CD8-positive, alpha-beta memory T cell (primary cell): ENCODE results near the gene TOR1A. TPM values are rescaled to one million over a fixed set of nuclear protein-coding genes. Genes with fewer than 3 reads are reported as not detected.

ENCODE experiments used
- CTCF ChIA-PET: fragments of 350-600 bp; sonication (Branson Sonifier 250); formaldehyde crosslinking; loops from one replicate; lab custom pipeline; 2021; ENCODE audit warnings: antibody characterized with exemption; lab: Charles Lee
- POLR2A ChIA-PET: fragments of 350-600 bp; sonication (Branson Sonifier 250); formaldehyde crosslinking; loops from one replicate; lab custom pipeline; 2021; ENCODE audit warnings: antibody characterized with exemption; lab: Charles Lee
- DNase-seq, 5 donors: peaks; one replicate each; pipeline versions ENCODE4 v3.0.0 to v3.0.0-alpha.2; 2020 to 2022; ENCODE audit warnings: mixed read lengths in 1 of 5
- H3K27ac ChIP-seq: one replicate; pipeline ENCODE4 v1.7.0; 2013; ENCODE audit warnings: low read depth, mild to moderate bottlenecking, low read length, moderate library complexity
- H3K27me3 ChIP-seq: 2 replicates; pipeline ENCODE4 v1.7.0; 2013; ENCODE audit warnings: low read length, mild to moderate bottlenecking; ENCODE audit not compliant: insufficient read depth, poor library complexity, severe bottlenecking
- H3K36me3 ChIP-seq: 2 replicates; pipeline ENCODE4 v1.7.0; 2013; ENCODE audit warnings: mild to moderate bottlenecking, low read length, moderate library complexity; ENCODE audit not compliant: insufficient read depth
- H3K4me1 ChIP-seq: 2 replicates; pipeline ENCODE4 v1.7.0; 2013; ENCODE audit warnings: mild to moderate bottlenecking, low read length, moderate library complexity; ENCODE audit not compliant: insufficient read depth
- H3K4me3 ChIP-seq: 2 replicates; pipeline ENCODE4 v1.7.0; 2013; ENCODE audit warnings: mild to moderate bottlenecking, low read length
- H3K9me3 ChIP-seq: 2 replicates; pipeline ENCODE4 v1.7.0; 2013; ENCODE audit warnings: mild to moderate bottlenecking, low read length
- H3K27ac Mint-ChIP-seq, 8 donors: one replicate each; pipeline ENCODE4 v1.8.0; 2020 to 2021; ENCODE audit warnings: mixed read lengths in 8 of 8, mild to moderate bottlenecking in 6 of 8, inconsistent platforms in 3 of 8, moderate library complexity in 3 of 8
- H3K27me3 Mint-ChIP-seq, 2 donors: one replicate each; pipeline ENCODE4 v1.8.0; 2020 to 2021; ENCODE audit warnings: mixed read lengths in 2 of 2, mild to moderate bottlenecking in 1 of 2, moderate library complexity in 1 of 2
- H3K36me3 Mint-ChIP-seq, 3 donors: one replicate each; pipeline ENCODE4 v1.8.0; 2020 to 2021; ENCODE audit warnings: mixed read lengths in 3 of 3, inconsistent platforms in 1 of 3, mild to moderate bottlenecking in 1 of 3
- H3K4me1 Mint-ChIP-seq, 3 donors: one replicate each; pipeline ENCODE4 v1.8.0; 2020 to 2021; ENCODE audit warnings: mixed read lengths in 3 of 3, inconsistent platforms in 1 of 3, mild to moderate bottlenecking in 1 of 3
- H3K4me3 Mint-ChIP-seq, 7 donors: one replicate each; pipeline ENCODE4 v1.8.0; 2020 to 2021; ENCODE audit warnings: mixed read lengths in 7 of 7, mild to moderate bottlenecking in 6 of 7, moderate library complexity in 4 of 7, inconsistent platforms in 2 of 7
- H3K9me3 Mint-ChIP-seq, 5 donors: one replicate each; pipeline ENCODE4 v1.8.0; 2020 to 2022; ENCODE audit warnings: mixed read lengths in 5 of 5, mild to moderate bottlenecking in 3 of 5, moderate library complexity in 2 of 5, inconsistent platforms in 1 of 5
- polyA plus RNA-seq: library from polyadenylated mRNA; unstranded; fragments of 300-500 nt; fragmentation: Illumina TruSeq; gene quantifications from one replicate; pipeline ENCODE4 v1.2.3, GENCODE V29; 2021
- total RNA-seq, 2 experiments: library from RNA; stranded (reverse); gene quantifications; one replicate each; pipeline ENCODE4 v1.2.3, GENCODE V29; 2021

Gene TOR1A
- total and polyA plus RNA-seq, 3 experiments from 2014 or later: 53.8 to 73.8 (median 53.9) TPM

GRCh38 chr9:129828969-129829368, 5.0 kb upstream of the TOR1A start:
- ChIA-PET CTCF (no interaction called here), POLR2A (interaction anchor here (0.7 kb wide), 1 partner anchor 190 kb away, joined by 3 read pairs; no protein-coding TSS in a partner anchor)
- no peaks in the 10 kb centered on the region for H3K27me3 Mint-ChIP-seq
- Histone ChIP-seq H3K4me3 (no peak overlapping the region), H3K27me3 (no peaks in the 10 kb centered on the region), H3K9me3 (no peaks in the 10 kb centered on the region), H3K27ac (no peak overlapping the region), H3K36me3 (peaks cover 57% of the 10 kb centered on the region), H3K4me1 (peaks cover 9% of the 10 kb centered on the region)
- H3K4me3 Mint-ChIP-seq: peak overlapping the region in 1 of 7 donors; percentile 61
- no peak for DNase-seq
- peaks cover 4 to 68% (median 16%) of the 10 kb centered on the region in 3 donors for H3K36me3 Mint-ChIP-seq
- peak overlapping the region in 4 of 8 donors; percentile 38 to 90 (median 74) for H3K27ac Mint-ChIP-seq
- no peaks in the 10 kb centered on the region for H3K9me3 Mint-ChIP-seq
- H3K4me1 Mint-ChIP-seq: peaks cover 8 to 12% (median 9%) of the 10 kb centered on the region in 3 donors

- POLR2A ChIA-PET: no interaction called here
- peaks cover under 1 to 4% (median 1%) of the 10 kb centered on the region in 3 donors for H3K4me1 Mint-ChIP-seq
- DNase-seq: no peak
- H3K27ac Mint-ChIP-seq: no peak overlapping the region
- CTCF ChIA-PET: no interaction called here
- H3K4me3 Mint-ChIP-seq: peak overlapping the region in 1 of 7 donors; percentile 37
- no peak overlapping the region for H3K27ac ChIP-seq
- H3K27me3 ChIP-seq: no peaks in the 10 kb centered on the region
- H3K4me3 ChIP-seq: no peak overlapping the region
- no peaks in the 10 kb centered on the region for H3K27me3 Mint-ChIP-seq
- H3K9me3 ChIP-seq: no peaks in the 10 kb centered on the region
- H3K36me3 ChIP-seq: peaks cover 49% of the 10 kb centered on the region
- no peaks in the 10 kb centered on the region for H3K9me3 Mint-ChIP-seq
- H3K36me3 Mint-ChIP-seq: peaks cover 4 to 64% (median 13%) of the 10 kb centered on the region in 3 donors
- peaks cover under 1% of the 10 kb centered on the region for H3K4me1 ChIP-seq
Observed at GRCh38 chr9:129828051-129828450, 4.1 kb upstream of the TOR1A start.

- Mint-ChIP-seq H3K4me3 (no peak overlapping the region), H3K9me3 (no peaks in the 10 kb centered on the region), H3K4me1 (peaks cover 11 to 14% (median 14%) of the 10 kb centered on the region in 3 donors), H3K36me3 (peaks cover 7 to 63% (median 15%) of the 10 kb centered on the region in 3 donors), H3K27ac (peak overlapping the region in 2 of 8 donors; percentile 19 to 39), H3K27me3 (no peaks in the 10 kb centered on the region)
- ChIA-PET CTCF (interaction anchor here (0.7 to 1.4 kb wide), 2 partner anchors 8 to 221 kb away, joined by 3 to 4 read pairs; partner anchors contain the start of gene C9orf78), POLR2A (no interaction called here)
- peaks cover 52% of the 10 kb centered on the region for H3K36me3 ChIP-seq
- peaks cover 9% of the 10 kb centered on the region for H3K4me1 ChIP-seq
- no peaks in the 10 kb centered on the region for H3K27me3 ChIP-seq
- no peaks in the 10 kb centered on the region for H3K9me3 ChIP-seq
- no peak overlapping the region for H3K27ac ChIP-seq
- no peak overlapping the region for H3K4me3 ChIP-seq
- no peak for DNase-seq
Observed at GRCh38 chr9:129826759-129827158, 2.8 kb upstream of the TOR1A start.

GRCh38 chr9:129826344-129826743, 2.4 kb upstream of the TOR1A start:
- peaks cover 47% of the 10 kb centered on the region for H3K36me3 ChIP-seq
- H3K27ac ChIP-seq: no peak overlapping the region
- no peak for DNase-seq
- Mint-ChIP-seq H3K27me3 (no peaks in the 10 kb centered on the region), H3K36me3 (peaks cover 7 to 61% (median 15%) of the 10 kb centered on the region in 3 donors), H3K9me3 (no peaks in the 10 kb centered on the region), H3K4me3 (no peak overlapping the region), H3K4me1 (peaks cover 11 to 14% (median 14%) of the 10 kb centered on the region in 3 donors), H3K27ac (peak overlapping the region in 1 of 8 donors; percentile 39)
- ChIA-PET CTCF (interaction anchor here (0.7 to 1.4 kb wide), 2 partner anchors 8 to 221 kb away, joined by 3 to 4 read pairs; partner anchors contain the start of gene C9orf78), POLR2A (no interaction called here)
- H3K4me3 ChIP-seq: no peak overlapping the region
- no peaks in the 10 kb centered on the region for H3K27me3 ChIP-seq
- no peaks in the 10 kb centered on the region for H3K9me3 ChIP-seq
- peaks cover 9% of the 10 kb centered on the region for H3K4me1 ChIP-seq

GRCh38 chr9:129823542-129823934, 398 bp downstream of the TOR1A start:
- Histone ChIP-seq H3K4me1 (peaks cover 9% of the 10 kb centered on the region), H3K27ac (peak overlapping the region; percentile 54), H3K36me3 (peaks cover 32% of the 10 kb centered on the region), H3K4me3 (peak overlapping the region; percentile 60), H3K27me3 (no peaks in the 10 kb centered on the region), H3K9me3 (no peaks in the 10 kb centered on the region)
- H3K9me3 Mint-ChIP-seq: no peaks in the 10 kb centered on the region
- DNase-seq: no peak
- no peaks in the 10 kb centered on the region for H3K27me3 Mint-ChIP-seq
- ChIA-PET CTCF (no interaction called here), POLR2A (interaction anchor here (0.6 to 1.0 kb wide), 2 partner anchors 11 to 12 kb away, joined by 4 to 5 read pairs; no protein-coding TSS in a partner anchor)
- H3K27ac Mint-ChIP-seq: peak overlapping the region; percentile 71 to 97 (median 92)
- peaks cover 13 to 20% (median 14%) of the 10 kb centered on the region in 3 donors for H3K4me1 Mint-ChIP-seq
- H3K4me3 Mint-ChIP-seq: peak overlapping the region; percentile 84 to 96 (median 90)
- H3K36me3 Mint-ChIP-seq: peaks cover 3 to 51% (median 7%) of the 10 kb centered on the region in 3 donors

GRCh38 chr9:129822898-129823541, 916 bp downstream of the TOR1A start:
- Histone ChIP-seq H3K27ac (peak overlapping the region; percentile 68), H3K4me3 (peak overlapping the region; percentile 36), H3K27me3 (no peaks in the 10 kb centered on the region), H3K4me1 (peaks cover 9% of the 10 kb centered on the region), H3K36me3 (peaks cover 35% of the 10 kb centered on the region), H3K9me3 (no peaks in the 10 kb centered on the region)
- CTCF ChIA-PET: no interaction called here
- Mint-ChIP-seq H3K27ac (peak overlapping the region; percentile 47 to 94 (median 84)), H3K27me3 (no peaks in the 10 kb centered on the region), H3K9me3 (no peaks in the 10 kb centered on the region), H3K4me1 (peaks cover 13 to 22% (median 14%) of the 10 kb centered on the region in 3 donors), H3K36me3 (peaks cover 3 to 51% (median 10%) of the 10 kb centered on the region in 3 donors), H3K4me3 (peak overlapping the region; percentile 84 to 96 (median 90))
- DNase-seq: peak in 4 of 5 donors; percentile 18 to 55 (median 36)
- POLR2A ChIA-PET: interaction anchor here (0.5 to 1.0 kb wide), 4 partner anchors 10 to 216 kb away, joined by 3 to 4 read pairs (median 4); no protein-coding TSS in a partner anchor

GRCh38 chr9:129816501-129817435, 7.2 kb downstream of the TOR1A start:
- ChIA-PET POLR2A (no interaction called here), CTCF (no interaction called here)
- Histone ChIP-seq H3K4me3 (no peak overlapping the region), H3K27me3 (no peaks in the 10 kb centered on the region), H3K4me1 (no peaks in the 10 kb centered on the region), H3K36me3 (peaks cover 28% of the 10 kb centered on the region), H3K27ac (no peak overlapping the region), H3K9me3 (no peaks in the 10 kb centered on the region)
- Mint-ChIP-seq H3K9me3 (no peaks in the 10 kb centered on the region), H3K27me3 (no peaks in the 10 kb centered on the region), H3K4me3 (no peak overlapping the region), H3K36me3 (peaks cover 6 to 81% (median 11%) of the 10 kb centered on the region in 3 donors), H3K4me1 (peaks cover 14 to 27% (median 16%) of the 10 kb centered on the region in 3 donors), H3K27ac (peak overlapping the region in 3 of 8 donors; percentile 19 to 68 (median 56))
- no peak for DNase-seq
